ENCODE measurements around the gene MAPK8.

The MAPK8 gene

GRCh38 chr10:48384699-48384982 is 78.2 kb downstream of the MAPK8 start:
- DNase-seq (ENCODE audit: low spot score), result no peak

- DNase-seq (ENCODE audit: low spot score), result no peak
These were observed 82.8 kb downstream of the MAPK8 start for GRCh38 chr10:48389272-48389671.

- DNase-seq (ENCODE audit: low spot score), result no peak
These were observed 83.5 kb downstream of the MAPK8 start for GRCh38 chr10:48389846-48390557.

- DNase-seq (ENCODE audit: low spot score), result no peak
These were observed 84.0 kb downstream of the MAPK8 start for GRCh38 chr10:48390558-48390871.

GRCh38 chr10:48390933-48391845 is 84.7 kb downstream of the MAPK8 start:
- DNase-seq (ENCODE audit: low spot score), result no peak

- no peak for DNase-seq (ENCODE audit: low spot score)
These were observed 85.5 kb downstream of the MAPK8 start for GRCh38 chr10:48391994-48392393.

GRCh38 chr10:48398261-48398660 is 91.8 kb downstream of the MAPK8 start:
- no peak for DNase-seq (ENCODE audit: low spot score)

GRCh38 chr10:48399056-48399541 is 92.6 kb downstream of the MAPK8 start:
- no peak for DNase-seq (ENCODE audit: low spot score)

- no peak for DNase-seq (ENCODE audit: low spot score)
These were observed 93.1 kb downstream of the MAPK8 start for GRCh38 chr10:48399551-48399950.

GRCh38 chr10:48400129-48400849 is 93.8 kb downstream of the MAPK8 start:
- DNase-seq (ENCODE audit: low spot score), result no peak

GRCh38 chr10:48400850-48401220 is 94.4 kb downstream of the MAPK8 start:
- DNase-seq (ENCODE audit: low spot score), result no peak

GRCh38 chr10:48404646-48405045 is 98.2 kb downstream of the MAPK8 start:
- no peak for DNase-seq (ENCODE audit: low spot score)

- no peak for DNase-seq (ENCODE audit: low spot score)
These were observed 99.7 kb downstream of the MAPK8 start for GRCh38 chr10:48406204-48406603.

- no peak for DNase-seq (ENCODE audit: low spot score)
These were observed 100.2 kb downstream of the MAPK8 start for GRCh38 chr10:48406658-48407057.

GRCh38 chr10:48410503-48410902 is 104.0 kb downstream of the MAPK8 start:
- no peak for DNase-seq (ENCODE audit: low spot score)

GRCh38 chr10:48411510-48411909 is 105.0 kb downstream of the MAPK8 start:
- no peak for DNase-seq (ENCODE audit: low spot score)

- no peak for DNase-seq (ENCODE audit: low spot score)
These were observed 105.6 kb downstream of the MAPK8 start for GRCh38 chr10:48412081-48412480.

GRCh38 chr10:48412933-48413332 is 106.5 kb downstream of the MAPK8 start:
- no peak for DNase-seq (ENCODE audit: low spot score)

- no peak for DNase-seq (ENCODE audit: low spot score)
These were observed 107.7 kb downstream of the MAPK8 start for GRCh38 chr10:48414160-48414559.

- DNase-seq (ENCODE audit: low spot score), result no peak
These were observed 108.3 kb downstream of the MAPK8 start for GRCh38 chr10:48414778-48415177.

GRCh38 chr10:48416584-48417232 is 110.2 kb downstream of the MAPK8 start:
- no peak for DNase-seq (ENCODE audit: low spot score)

GRCh38 chr10:48417374-48417773 is 110.9 kb downstream of the MAPK8 start:
- DNase-seq (ENCODE audit: low spot score), result no peak
